Tibial nerve (tissue), 4 donors: Measurements from ENCODE around the gene FAS. TPM values are rescaled to one million over a fixed set of nuclear protein-coding genes. Genes with fewer than 3 reads are reported as not detected.

Experiments used
- DNase-seq, 2 donors: peaks; one replicate each; pipeline ENCODE4 v3.0.0-alpha.2; 2019; ENCODE audit warnings: low spot score in 2 of 2
- H3K27ac ChIP-seq, 4 donors: fragments of 200-600 bp; sonication (generic) in 3 of 4; one replicate each; pipeline ENCODE4 v1.5.1; 2017 to 2019; ENCODE audit warnings: mild to moderate bottlenecking in 1 of 4
- H3K27me3 ChIP-seq, 2 donors: fragments of 200-600 bp; sonication (generic) in 1 of 2; one replicate each; pipeline versions ENCODE4 v1.5.1 to v1.6.0; 2017 to 2019
- H3K36me3 ChIP-seq, 3 donors: fragments of 200-600 bp; sonication (generic); one replicate each; pipeline ENCODE4 v1.5.1; 2018 to 2019
- H3K4me1 ChIP-seq, 4 donors: fragments of 200-600 bp; sonication (generic) in 3 of 4; one replicate each; pipeline ENCODE4 v1.5.1; 2017 to 2019
- H3K4me3 ChIP-seq, 4 donors: fragments of 200-600 bp; sonication (generic) in 3 of 4; one replicate each; pipeline ENCODE4 v1.5.1; 2017 to 2019; ENCODE audit warnings: mild to moderate bottlenecking in 1 of 4, moderate library complexity in 1 of 4
- H3K9me3 ChIP-seq, 4 donors: fragments of 200-600 bp; sonication (generic) in 3 of 4; one replicate each; pipeline ENCODE4 v1.5.1; 2017 to 2019
- EP300 ChIP-seq, 2 donors: sonication (generic); formaldehyde crosslinking; IDR thresholded peaks; one replicate each; pipeline ENCODE4 v1.6.1; 2017; ENCODE audit warnings: antibody characterized with exemption in 2 of 2, mild to moderate bottlenecking in 1 of 2
- POLR2A ChIP-seq, 2 donors: fragments of 450-650 bp; IDR thresholded peaks; one replicate each; pipeline ENCODE4 v1.6.1; 2017; ENCODE audit warnings: antibody characterized with exemption in 2 of 2, mild to moderate bottlenecking in 2 of 2, moderate library complexity in 2 of 2
- WGBS, 2 donors: methylation state at CpG; one replicate each; pipeline ENCODE4 v1.1.5; 2018; 5-methylcytosine and 5-hydroxymethylcytosine counted together
- total RNA-seq, 4 donors: library from RNA; depleted of rRNA; stranded (reverse); fragments of >200 nt; gene quantifications; one replicate each; pipeline ENCODE4 v1.1.0, GENCODE V29; 2016
- TF ChIP-seq, protein P1 (sequence below), 5 experiments: fragments of 200-600 bp in 3 of 5; fragments of 450-650 bp in 2 of 5; sonication (generic) in 3 of 5; IDR thresholded peaks; one replicate each; pipeline ENCODE4 v1.5.1; 2016 to 2019; ENCODE audit warnings: antibody characterized with exemption in 5 of 5, mild to moderate bottlenecking in 3 of 5, moderate library complexity in 2 of 5

Gene FAS
- total RNA-seq, 4 donors from 2014 or later: 18.4 to 32.2 (median 20.9) TPM

DNA sequence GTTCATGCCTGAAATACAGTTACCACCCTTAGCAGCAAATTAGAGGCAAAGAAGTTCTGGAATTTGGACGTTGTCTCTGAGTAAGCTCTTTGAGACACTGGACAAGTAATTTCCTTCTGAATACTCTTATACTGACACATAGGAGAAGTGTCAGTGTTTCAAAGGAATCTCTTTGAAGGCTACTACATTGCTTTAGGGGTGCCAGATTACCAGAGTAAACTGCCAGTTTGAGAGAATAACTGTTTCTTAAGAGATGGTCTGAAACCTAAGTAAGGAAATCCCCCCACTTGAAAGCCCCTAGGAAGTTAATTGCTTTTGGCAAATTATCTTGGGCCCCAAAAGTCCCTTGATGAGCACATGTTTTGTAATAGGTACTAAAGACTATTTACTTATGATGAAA, 3.4 kb downstream of the FAS start:
- no peak for TF ChIP-seq EP300 (IDR thresholded peaks at IDR 0.05)
- TF ChIP-seq POLR2A (IDR thresholded peaks at IDR 0.05): no peak
- TF ChIP-seq, protein P1, sequence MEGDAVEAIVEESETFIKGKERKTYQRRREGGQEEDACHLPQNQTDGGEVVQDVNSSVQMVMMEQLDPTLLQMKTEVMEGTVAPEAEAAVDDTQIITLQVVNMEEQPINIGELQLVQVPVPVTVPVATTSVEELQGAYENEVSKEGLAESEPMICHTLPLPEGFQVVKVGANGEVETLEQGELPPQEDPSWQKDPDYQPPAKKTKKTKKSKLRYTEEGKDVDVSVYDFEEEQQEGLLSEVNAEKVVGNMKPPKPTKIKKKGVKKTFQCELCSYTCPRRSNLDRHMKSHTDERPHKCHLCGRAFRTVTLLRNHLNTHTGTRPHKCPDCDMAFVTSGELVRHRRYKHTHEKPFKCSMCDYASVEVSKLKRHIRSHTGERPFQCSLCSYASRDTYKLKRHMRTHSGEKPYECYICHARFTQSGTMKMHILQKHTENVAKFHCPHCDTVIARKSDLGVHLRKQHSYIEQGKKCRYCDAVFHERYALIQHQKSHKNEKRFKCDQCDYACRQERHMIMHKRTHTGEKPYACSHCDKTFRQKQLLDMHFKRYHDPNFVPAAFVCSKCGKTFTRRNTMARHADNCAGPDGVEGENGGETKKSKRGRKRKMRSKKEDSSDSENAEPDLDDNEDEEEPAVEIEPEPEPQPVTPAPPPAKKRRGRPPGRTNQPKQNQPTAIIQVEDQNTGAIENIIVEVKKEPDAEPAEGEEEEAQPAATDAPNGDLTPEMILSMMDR (IDR thresholded peaks at IDR 0.05): no peak
- Histone ChIP-seq H3K36me3 (no peaks in the 10 kb centered on the region), H3K27me3 (no peaks in the 10 kb centered on the region), H3K4me1 (peaks cover 0 to 61% (median 18%) of the 10 kb centered on the region in 4 donors), H3K9me3 (no peaks in the 10 kb centered on the region), H3K27ac (peak overlapping the region; percentile 19 to 98 (median 97)), H3K4me3 (peak overlapping the region in 1 of 4 donors; percentile 90)
- 30 to 41% methylated on average over 1 of the region's 1 CpG for WGBS, 2 donors
- no peak for DNase-seq

DNA sequence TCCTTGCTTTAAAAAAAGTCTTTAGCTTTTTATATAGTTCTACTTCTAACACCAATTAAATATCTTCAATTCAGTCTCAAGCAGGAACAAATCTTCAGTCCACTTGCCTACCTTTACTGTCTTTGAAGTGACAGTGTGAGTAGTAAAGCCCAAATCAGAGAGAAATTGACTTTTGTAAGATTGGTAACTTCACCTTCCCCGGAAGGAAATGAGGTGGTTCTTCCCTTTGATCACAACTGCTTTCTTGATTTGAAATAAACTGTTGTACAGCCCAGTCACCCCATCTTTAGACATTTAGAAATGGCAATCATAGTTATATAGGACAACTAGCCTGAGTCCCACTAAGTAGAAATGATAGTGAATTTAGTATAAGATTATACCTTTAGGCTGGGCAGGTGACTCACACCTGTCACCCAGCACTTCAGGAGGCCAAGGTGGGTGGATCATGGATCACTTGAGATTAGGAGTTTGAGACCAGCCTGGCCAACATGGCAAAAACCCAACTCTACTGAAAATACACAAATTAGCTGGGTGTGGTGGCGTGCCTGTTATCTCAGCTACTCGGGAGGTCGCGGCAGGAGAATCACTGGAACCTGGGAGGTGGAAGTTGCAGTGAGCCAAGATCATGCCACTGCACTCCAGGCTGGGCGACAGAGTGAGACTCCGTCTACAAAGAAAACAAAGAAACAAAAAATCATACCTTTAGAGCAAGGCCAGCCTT, 4.7 kb downstream of the FAS start:
- Histone ChIP-seq H3K4me3 (no peak overlapping the region), H3K36me3 (no peaks in the 10 kb centered on the region), H3K27ac (peak overlapping the region in 3 of 4 donors; percentile 16 to 62 (median 54)), H3K27me3 (no peaks in the 10 kb centered on the region), H3K4me1 (peaks cover 0 to 49% (median 10%) of the 10 kb centered on the region in 4 donors), H3K9me3 (no peaks in the 10 kb centered on the region)
- no peak for DNase-seq
- TF ChIP-seq POLR2A (IDR thresholded peaks at IDR 0.05) (no peak), EP300 (IDR thresholded peaks at IDR 0.05) (no peak)
- TF ChIP-seq, protein P1 (IDR thresholded peaks at IDR 0.05): no peak
- 86% methylated on average over 7 of the region's 7 CpGs for WGBS, 2 donors

DNA sequence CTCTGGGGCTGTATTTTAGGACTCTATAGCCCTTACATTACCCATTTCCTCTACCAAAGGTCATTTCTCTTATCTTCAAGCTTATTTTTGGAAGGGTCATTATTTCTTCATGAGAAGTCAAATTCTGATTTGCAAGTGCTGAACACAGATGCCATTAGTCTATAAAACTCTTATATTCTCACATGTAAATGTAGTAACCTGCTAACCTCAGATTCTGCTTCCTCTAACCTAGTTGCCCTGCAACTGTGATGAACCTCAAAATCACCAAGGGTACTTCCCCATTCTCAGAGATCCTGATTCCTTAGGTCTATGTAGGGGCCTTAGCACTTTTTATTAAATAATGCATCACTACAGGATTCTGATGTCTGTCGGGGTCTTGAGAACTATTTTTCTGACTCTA, 6.3 kb downstream of the FAS start:
- Histone ChIP-seq H3K4me3 (no peak overlapping the region), H3K9me3 (no peaks in the 10 kb centered on the region), H3K27ac (peak overlapping the region in 2 of 4 donors; percentile 18 to 31), H3K4me1 (peaks cover 0 to 64% (median 14%) of the 10 kb centered on the region in 4 donors), H3K36me3 (no peaks in the 10 kb centered on the region), H3K27me3 (no peaks in the 10 kb centered on the region)
- no peak for DNase-seq
- WGBS, 2 donors: 89 to 95% methylated on average over 1 of the region's 1 CpG
- TF ChIP-seq, protein P1 (IDR thresholded peaks at IDR 0.05): no peak

DNA sequence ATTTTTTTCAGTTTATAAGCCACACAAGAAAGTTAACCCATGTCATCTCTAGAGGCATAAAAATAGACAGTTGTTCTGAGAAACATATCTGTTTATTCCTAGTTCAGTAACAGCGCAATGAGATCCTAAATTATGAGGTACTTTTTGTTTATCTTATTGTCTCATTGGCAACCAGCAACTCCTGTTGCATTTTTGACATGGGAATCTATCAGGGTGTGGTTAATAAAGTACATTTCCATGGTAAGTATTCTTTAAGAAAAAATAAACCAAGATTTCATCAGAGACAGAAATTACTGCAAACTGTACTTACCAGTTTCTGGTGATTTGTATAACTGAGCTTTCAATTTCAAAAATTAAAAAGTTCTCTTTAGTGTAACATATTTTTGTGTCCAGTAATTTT, 9.0 kb downstream of the FAS start:
- H3K9me3 ChIP-seq: no peaks in the 10 kb centered on the region
- no peak for DNase-seq
- peaks cover 0 to 56% (median 8%) of the 10 kb centered on the region in 4 donors for H3K4me1 ChIP-seq
- peak overlapping the region in 3 of 4 donors; percentile 2 to 29 (median 17) for H3K4me3 ChIP-seq
- H3K27me3 ChIP-seq: no peaks in the 10 kb centered on the region
- H3K27ac ChIP-seq: peak overlapping the region; percentile 37 to 81 (median 68)
- 26 to 32% methylated on average over 1 of the region's 1 CpG for WGBS, 2 donors
- TF ChIP-seq POLR2A (IDR thresholded peaks at IDR 0.05) (no peak), EP300 (IDR thresholded peaks at IDR 0.05) (no peak)
- TF ChIP-seq, protein P1 (IDR thresholded peaks at IDR 0.05): no peak
- peaks cover 0 to 6% (median 0%) of the 10 kb centered on the region in 3 donors for H3K36me3 ChIP-seq

DNA sequence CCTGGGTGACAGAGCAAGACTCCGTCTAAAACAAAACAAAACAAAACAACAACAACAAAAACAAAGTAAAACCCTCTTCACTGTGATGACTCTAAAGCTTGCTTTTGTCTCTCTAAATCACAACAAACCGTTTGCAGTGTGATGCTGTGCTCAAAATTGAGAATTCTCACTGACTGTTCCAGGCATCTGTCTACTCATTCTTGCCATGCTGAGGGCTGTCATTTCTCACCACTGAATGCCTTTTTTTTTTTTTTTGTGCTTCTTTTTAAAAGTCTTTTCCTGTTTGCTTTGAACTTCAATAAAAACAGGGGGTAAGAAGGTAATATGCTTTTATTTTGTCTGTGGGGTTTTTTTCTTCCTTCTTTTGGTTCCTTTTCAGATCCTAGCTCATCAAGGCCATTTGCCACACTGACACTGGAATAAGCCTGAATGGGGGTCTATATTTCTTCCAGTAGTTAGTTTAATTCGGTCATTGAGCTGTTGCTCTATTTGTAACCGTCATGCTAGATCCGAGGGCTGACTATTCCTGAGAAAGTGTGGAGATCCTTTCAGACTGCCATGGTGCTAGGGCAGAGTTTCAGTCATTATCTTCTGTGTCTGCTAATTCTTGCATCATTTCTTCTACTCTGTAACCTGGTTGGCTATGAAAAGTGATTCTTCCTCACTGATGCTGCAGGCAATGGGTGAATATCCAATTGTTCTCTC, 10.6 kb downstream of the FAS start:
- Histone ChIP-seq H3K36me3 (peaks cover 0 to 6% (median 0%) of the 10 kb centered on the region in 3 donors), H3K27ac (peak overlapping the region; percentile 37 to 81 (median 68)), H3K4me3 (peak overlapping the region in 2 of 4 donors; percentile 19 to 29), H3K4me1 (peaks cover 0 to 43% (median 8%) of the 10 kb centered on the region in 4 donors), H3K27me3 (no peaks in the 10 kb centered on the region), H3K9me3 (no peaks in the 10 kb centered on the region)
- no peak for DNase-seq
- TF ChIP-seq, protein P1 (IDR thresholded peaks at IDR 0.05): no peak
- TF ChIP-seq EP300 (IDR thresholded peaks at IDR 0.05): no peak
- TF ChIP-seq POLR2A (IDR thresholded peaks at IDR 0.05): no peak
- 32 to 38% methylated on average over 5 of the region's 5 CpGs for WGBS, 2 donors
